Neural progenitor cell (in vitro differentiated cells): ENCODE data around the gene TFAM. TPM values are rescaled to one million over a fixed set of nuclear protein-coding genes. Genes with fewer than 3 reads are reported as not detected.

Experiments
- DNase-seq: peaks from one replicate; pipeline ENCODE4 v3.0.0-alpha.2; 2016; ENCODE audit warnings: low spot score
- H2AFZ ChIP-seq: fragments of 200-600 bp; sonication (generic); replicated peaks from 2 replicates; pipeline ENCODE4 v1.6.1; 2016; ENCODE audit warnings: antibody characterized with exemption
- H3F3A ChIP-seq: fragments of 200-600 bp; sonication (generic); 2 replicates; pipeline ENCODE4 v1.6.1; 2016; ENCODE audit warnings: antibody characterized with exemption, low read depth
- H3K27ac ChIP-seq: fragments of 200-600 bp; sonication (generic); 2 replicates; pipeline ENCODE4 v1.5.1; 2016; ENCODE audit warnings: mild to moderate bottlenecking
- H3K27me3 ChIP-seq: fragments of 200-600 bp; sonication (generic); 2 replicates; pipeline ENCODE4 v1.6.1; 2016; ENCODE audit warnings: mild to moderate bottlenecking, moderate library complexity
- H3K36me3 ChIP-seq: fragments of 200-600 bp; sonication (generic); 2 replicates; pipeline ENCODE4 v1.5.1; 2016
- H3K4me1 ChIP-seq: fragments of 200-600 bp; sonication (generic); 2 replicates; pipeline ENCODE4 v1.6.1; 2016; ENCODE audit warnings: mixed run types
- H3K4me2 ChIP-seq: fragments of 200-600 bp; sonication (generic); 2 replicates; pipeline ENCODE4 v1.6.1; 2016
- H3K4me3 ChIP-seq: fragments of 200-600 bp; sonication (generic); 2 replicates; pipeline ENCODE4 v1.5.1; 2016
- H3K79me2 ChIP-seq: fragments of 200-600 bp; sonication (generic); 2 replicates; pipeline ENCODE4 v1.6.1; 2016; ENCODE audit warnings: low read depth
- H3K9ac ChIP-seq: fragments of 200-600 bp; sonication (generic); 2 replicates; pipeline ENCODE4 v1.6.1; 2016
- H3K9me3 ChIP-seq: fragments of 200-600 bp; sonication (generic); 2 replicates; pipeline ENCODE4 v1.5.1; 2016; ENCODE audit warnings: low read depth
- H4K20me1 ChIP-seq: fragments of 200-600 bp; sonication (generic); 2 replicates; pipeline ENCODE4 v1.6.1; 2016; ENCODE audit warnings: low read depth
- H3K27ac Mint-ChIP-seq: 3 replicates; pipeline ENCODE4 v1.8.0; 2021; ENCODE audit warnings: mixed read lengths
- H3K27me3 Mint-ChIP-seq: 2 replicates; pipeline ENCODE4 v1.8.0; 2022; ENCODE audit warnings: low read depth, mild to moderate bottlenecking, inconsistent platforms, moderate library complexity, mixed read lengths; ENCODE audit not compliant: insufficient read depth
- H3K36me3 Mint-ChIP-seq: 3 replicates; pipeline ENCODE4 v1.8.0; 2021; ENCODE audit warnings: mixed read lengths
- H3K4me1 Mint-ChIP-seq: 3 replicates; pipeline ENCODE4 v1.8.0; 2021; ENCODE audit warnings: mixed read lengths
- H3K4me3 Mint-ChIP-seq: 3 replicates; pipeline ENCODE4 v1.8.0; 2021; ENCODE audit warnings: mild to moderate bottlenecking, moderate library complexity, mixed read lengths
- H3K9me3 Mint-ChIP-seq: 3 replicates; pipeline ENCODE4 v1.8.0; 2020; ENCODE audit warnings: mixed read lengths
- EZH2 ChIP-seq: fragments of 200-600 bp; sonication (generic); IDR thresholded peaks from 2 replicates; pipeline ENCODE4 v1.6.1; 2017; ENCODE audit warnings: antibody characterized with exemption, mild to moderate bottlenecking, moderate library complexity
- EZH2phosphoT487 ChIP-seq: fragments of 200-600 bp; sonication (generic); IDR thresholded peaks from 2 replicates; pipeline ENCODE4 v1.6.1; 2017; ENCODE audit warnings: antibody characterized with exemption
- total RNA-seq: library from RNA; depleted of rRNA; stranded (reverse); fragments of >200 nt; gene quantifications from 2 replicates; pipeline ENCODE4 v1.2.3, GENCODE V29; 2015; ENCODE audit warnings: low replicate concordance
- TF ChIP-seq, protein P1 (sequence below): fragments of 200-600 bp; sonication (generic); IDR thresholded peaks from 2 replicates; pipeline ENCODE4 v1.5.1; 2017; ENCODE audit warnings: antibody characterized with exemption, mild to moderate bottlenecking

Gene TFAM
- total RNA-seq, 1 donor from 2014 or later: 61.2 TPM

DNA sequence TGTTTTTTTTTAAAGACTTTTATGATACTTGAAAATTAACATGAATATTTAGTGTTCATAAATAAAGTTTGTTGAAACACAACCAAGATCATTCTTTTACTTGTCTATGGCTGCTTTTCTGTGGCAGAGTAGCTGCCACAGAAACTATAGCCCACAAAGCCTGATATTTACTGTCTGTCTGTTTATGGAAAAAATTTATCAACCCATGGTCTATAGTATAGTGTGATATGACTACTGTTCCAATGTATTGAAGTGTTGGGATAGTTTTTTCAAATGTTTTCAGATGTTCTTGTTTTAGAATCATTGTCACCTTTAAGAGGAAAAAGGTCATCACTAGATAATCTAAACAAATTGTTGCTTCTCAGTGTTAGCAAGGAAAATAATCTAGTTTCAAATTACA lies 10.8 kb downstream of the TFAM start:
- Mint-ChIP-seq H3K27me3 (no peaks in the 10 kb centered on the region), H3K4me1 (no peaks in the 10 kb centered on the region)

DNA sequence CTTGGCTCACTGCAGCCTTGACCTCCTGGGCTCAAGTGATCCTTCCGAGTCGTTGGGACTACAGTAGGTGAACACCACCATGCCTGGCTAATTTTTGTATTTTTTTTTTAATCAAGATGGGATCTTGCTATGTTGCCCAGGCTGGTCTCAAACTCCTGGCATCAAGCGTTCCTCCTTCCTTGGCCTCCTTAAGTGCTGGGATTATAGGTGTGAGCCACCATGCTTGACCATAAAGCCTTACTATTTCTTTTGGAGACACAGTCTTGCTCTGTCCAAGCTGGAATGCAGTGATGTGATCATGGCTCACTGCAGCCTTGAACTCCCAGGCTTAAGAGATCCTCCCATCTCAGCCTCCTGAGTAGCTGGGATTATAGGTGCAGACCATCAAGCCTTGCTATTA lies 12.6 kb downstream of the TFAM start:
- no peaks in the 10 kb centered on the region for H3K4me1 Mint-ChIP-seq
- TF ChIP-seq, protein P1, sequence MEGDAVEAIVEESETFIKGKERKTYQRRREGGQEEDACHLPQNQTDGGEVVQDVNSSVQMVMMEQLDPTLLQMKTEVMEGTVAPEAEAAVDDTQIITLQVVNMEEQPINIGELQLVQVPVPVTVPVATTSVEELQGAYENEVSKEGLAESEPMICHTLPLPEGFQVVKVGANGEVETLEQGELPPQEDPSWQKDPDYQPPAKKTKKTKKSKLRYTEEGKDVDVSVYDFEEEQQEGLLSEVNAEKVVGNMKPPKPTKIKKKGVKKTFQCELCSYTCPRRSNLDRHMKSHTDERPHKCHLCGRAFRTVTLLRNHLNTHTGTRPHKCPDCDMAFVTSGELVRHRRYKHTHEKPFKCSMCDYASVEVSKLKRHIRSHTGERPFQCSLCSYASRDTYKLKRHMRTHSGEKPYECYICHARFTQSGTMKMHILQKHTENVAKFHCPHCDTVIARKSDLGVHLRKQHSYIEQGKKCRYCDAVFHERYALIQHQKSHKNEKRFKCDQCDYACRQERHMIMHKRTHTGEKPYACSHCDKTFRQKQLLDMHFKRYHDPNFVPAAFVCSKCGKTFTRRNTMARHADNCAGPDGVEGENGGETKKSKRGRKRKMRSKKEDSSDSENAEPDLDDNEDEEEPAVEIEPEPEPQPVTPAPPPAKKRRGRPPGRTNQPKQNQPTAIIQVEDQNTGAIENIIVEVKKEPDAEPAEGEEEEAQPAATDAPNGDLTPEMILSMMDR: no peak
- TF ChIP-seq EZH2: no peak
- H3K9ac ChIP-seq: no peak overlapping the region
- H3K27ac Mint-ChIP-seq: no peak overlapping the region
- no peak overlapping the region for H2AFZ ChIP-seq
- H3K27me3 ChIP-seq: no peaks in the 10 kb centered on the region
- peaks cover 24% of the 10 kb centered on the region for H3K36me3 Mint-ChIP-seq
- no peaks in the 10 kb centered on the region for H3F3A ChIP-seq
- peaks cover 4% of the 10 kb centered on the region for H3K79me2 ChIP-seq
- no peak overlapping the region for H3K4me2 ChIP-seq
- no peaks in the 10 kb centered on the region for H3K27me3 Mint-ChIP-seq
- H3K4me1 ChIP-seq: no peaks in the 10 kb centered on the region
- no peak for DNase-seq
- no peak overlapping the region for H3K4me3 Mint-ChIP-seq
- H3K4me3 ChIP-seq: no peak overlapping the region
- no peaks in the 10 kb centered on the region for H3K9me3 ChIP-seq
- peaks cover 7% of the 10 kb centered on the region for H4K20me1 ChIP-seq
- H3K9me3 Mint-ChIP-seq: no peaks in the 10 kb centered on the region
- no peak overlapping the region for H3K27ac ChIP-seq
- peaks cover 7% of the 10 kb centered on the region for H3K36me3 ChIP-seq

More for the DNA sequence above, 10.8 kb downstream of the TFAM start:
- no peaks in the 10 kb centered on the region for H3K4me1 ChIP-seq
- no peak overlapping the region for H3K4me3 ChIP-seq
- TF ChIP-seq EZH2 (no peak), EZH2phosphoT487 (no peak)
- TF ChIP-seq, protein P1: no peak
- no peak for DNase-seq
- H3K9me3 Mint-ChIP-seq: no peaks in the 10 kb centered on the region
- H3K9me3 ChIP-seq: no peaks in the 10 kb centered on the region
- peaks cover 15% of the 10 kb centered on the region for H4K20me1 ChIP-seq
- H3K27ac Mint-ChIP-seq: no peak overlapping the region
- H3K4me3 Mint-ChIP-seq: no peak overlapping the region
- no peak overlapping the region for H3K27ac ChIP-seq
- peaks cover 7% of the 10 kb centered on the region for H3K36me3 ChIP-seq
- H2AFZ ChIP-seq: no peak overlapping the region
- peaks cover 16% of the 10 kb centered on the region for H3K79me2 ChIP-seq
- H3K9ac ChIP-seq: no peak overlapping the region
- H3K36me3 Mint-ChIP-seq: peaks cover 21% of the 10 kb centered on the region
- no peaks in the 10 kb centered on the region for H3K27me3 ChIP-seq
- no peaks in the 10 kb centered on the region for H3F3A ChIP-seq
- no peak overlapping the region for H3K4me2 ChIP-seq

DNA sequence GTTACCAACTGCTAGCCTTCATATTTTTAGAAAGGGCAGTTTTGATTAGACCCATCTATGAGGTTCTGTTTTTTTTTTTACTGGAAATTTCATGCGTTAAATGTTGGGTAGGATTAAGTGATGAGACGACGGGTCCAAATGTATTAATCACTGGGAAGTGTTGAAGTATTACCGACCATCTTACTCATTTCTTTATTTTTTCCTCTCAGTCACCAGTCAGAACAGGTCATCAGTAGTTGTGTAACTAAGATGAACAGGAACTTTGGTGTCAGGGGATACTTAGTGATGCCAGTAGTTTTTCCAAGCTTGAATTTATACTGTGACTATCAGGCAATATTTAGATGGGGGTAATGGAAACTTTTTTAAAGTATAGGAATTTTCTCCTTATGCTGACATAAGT lies 14.2 kb downstream of the TFAM start:
- Histone ChIP-seq H4K20me1 (no peaks in the 10 kb centered on the region), H3K9ac (no peak overlapping the region), H2AFZ (no peak overlapping the region), H3K27ac (no peak overlapping the region), H3K79me2 (no peaks in the 10 kb centered on the region), H3K4me3 (no peak overlapping the region), H3K36me3 (peaks cover 7% of the 10 kb centered on the region), H3K4me1 (no peaks in the 10 kb centered on the region), H3F3A (no peaks in the 10 kb centered on the region), H3K9me3 (no peaks in the 10 kb centered on the region), H3K4me2 (no peak overlapping the region), H3K27me3 (no peaks in the 10 kb centered on the region)
- TF ChIP-seq EZH2phosphoT487 (no peak), EZH2 (no peak)
- TF ChIP-seq, protein P1: no peak
- Mint-ChIP-seq H3K27me3 (no peaks in the 10 kb centered on the region), H3K27ac (no peak overlapping the region), H3K4me1 (no peaks in the 10 kb centered on the region), H3K9me3 (no peaks in the 10 kb centered on the region), H3K4me3 (no peak overlapping the region), H3K36me3 (peaks cover 18% of the 10 kb centered on the region)
- DNase-seq: no peak
